ENCODE measurements around the gene WDR75. TPM values are rescaled to one million over a fixed set of nuclear protein-coding genes. Genes with fewer than 3 reads are reported as not detected.
A peak's percentile ranks its signal among the peaks of the same experiment; 100 is the strongest.

The WDR75 gene
- total RNA-seq, 1 donor from 2014 or later: 33.6 TPM

DNA sequence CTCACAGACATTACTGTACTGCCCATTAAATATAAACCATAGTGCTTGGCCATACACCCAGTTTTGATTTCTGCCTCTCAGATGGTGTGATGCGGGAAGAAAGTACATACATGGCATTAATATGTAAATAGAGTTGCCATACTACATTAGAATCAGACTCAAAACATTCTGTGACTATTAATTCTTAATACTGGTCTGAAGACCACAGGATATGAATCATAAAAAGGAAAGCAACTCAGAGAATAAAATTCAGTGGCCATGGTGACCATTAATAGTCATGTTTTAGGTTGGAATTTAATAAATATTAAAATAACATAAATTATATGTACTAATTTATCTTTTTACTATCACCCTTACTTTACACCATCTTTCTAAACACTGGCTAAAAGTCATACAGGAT lies 33.0 kb upstream of the WDR75 start:
- DNase-seq (ENCODE audit: low read depth): no peak

DNA sequence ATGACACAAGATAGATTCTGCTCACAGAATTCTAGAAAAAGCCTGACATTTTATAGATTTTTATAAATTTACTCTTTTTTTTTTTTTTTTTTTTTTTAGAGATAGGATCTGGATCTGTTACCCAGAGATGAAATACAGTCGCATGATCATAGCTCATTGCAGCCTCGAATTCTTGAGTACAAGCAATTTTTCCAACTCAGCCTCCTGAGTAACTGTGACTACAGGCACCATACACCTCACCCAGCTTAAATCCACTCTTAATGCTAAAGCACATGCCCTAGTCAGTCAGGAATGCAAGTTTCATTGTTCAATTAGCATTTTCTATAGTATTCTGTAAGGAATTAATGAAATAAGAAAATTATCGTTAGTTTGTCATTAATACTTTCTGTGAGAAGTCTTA lies 32.1 kb upstream of the WDR75 start:
- TF ChIP-seq, protein P1, sequence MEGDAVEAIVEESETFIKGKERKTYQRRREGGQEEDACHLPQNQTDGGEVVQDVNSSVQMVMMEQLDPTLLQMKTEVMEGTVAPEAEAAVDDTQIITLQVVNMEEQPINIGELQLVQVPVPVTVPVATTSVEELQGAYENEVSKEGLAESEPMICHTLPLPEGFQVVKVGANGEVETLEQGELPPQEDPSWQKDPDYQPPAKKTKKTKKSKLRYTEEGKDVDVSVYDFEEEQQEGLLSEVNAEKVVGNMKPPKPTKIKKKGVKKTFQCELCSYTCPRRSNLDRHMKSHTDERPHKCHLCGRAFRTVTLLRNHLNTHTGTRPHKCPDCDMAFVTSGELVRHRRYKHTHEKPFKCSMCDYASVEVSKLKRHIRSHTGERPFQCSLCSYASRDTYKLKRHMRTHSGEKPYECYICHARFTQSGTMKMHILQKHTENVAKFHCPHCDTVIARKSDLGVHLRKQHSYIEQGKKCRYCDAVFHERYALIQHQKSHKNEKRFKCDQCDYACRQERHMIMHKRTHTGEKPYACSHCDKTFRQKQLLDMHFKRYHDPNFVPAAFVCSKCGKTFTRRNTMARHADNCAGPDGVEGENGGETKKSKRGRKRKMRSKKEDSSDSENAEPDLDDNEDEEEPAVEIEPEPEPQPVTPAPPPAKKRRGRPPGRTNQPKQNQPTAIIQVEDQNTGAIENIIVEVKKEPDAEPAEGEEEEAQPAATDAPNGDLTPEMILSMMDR (conservative IDR thresholded peaks at IDR 0.05; ENCODE audit: low read depth, low read length): no peak
- no peak for DNase-seq (ENCODE audit: low read depth)
- H3K4me3 ChIP-seq (ENCODE audit: low read depth, low read length): no peak overlapping the region

More for the DNA sequence above, 33.0 kb upstream of the WDR75 start:
- no peak overlapping the region for H3K4me3 ChIP-seq (ENCODE audit: low read depth, low read length)
- TF ChIP-seq, protein P1 (conservative IDR thresholded peaks at IDR 0.05; ENCODE audit: low read depth, low read length): no peak

DNA sequence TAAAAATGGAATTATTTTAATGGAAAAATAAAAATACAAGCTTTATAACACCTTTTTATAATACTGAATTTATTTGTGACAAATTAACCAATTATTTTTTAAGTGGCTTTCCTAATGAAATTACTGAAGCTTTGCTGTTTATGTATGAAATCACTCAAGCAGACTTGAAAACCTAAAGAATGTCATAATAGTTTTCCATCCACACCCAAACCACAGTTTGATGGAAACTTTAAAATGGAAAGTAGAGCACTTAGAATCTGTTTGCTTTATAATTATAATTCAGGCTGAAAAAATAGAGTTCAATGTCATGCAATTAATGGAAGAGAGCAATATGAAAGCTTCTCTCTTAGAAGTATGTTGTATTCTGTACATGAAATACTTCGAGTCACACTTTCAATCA lies 31.6 kb upstream of the WDR75 start:
- H3K4me3 ChIP-seq (ENCODE audit: low read depth, low read length): no peak overlapping the region
- no peak for DNase-seq (ENCODE audit: low read depth)
- TF ChIP-seq, protein P1 (conservative IDR thresholded peaks at IDR 0.05; ENCODE audit: low read depth, low read length): no peak

DNA sequence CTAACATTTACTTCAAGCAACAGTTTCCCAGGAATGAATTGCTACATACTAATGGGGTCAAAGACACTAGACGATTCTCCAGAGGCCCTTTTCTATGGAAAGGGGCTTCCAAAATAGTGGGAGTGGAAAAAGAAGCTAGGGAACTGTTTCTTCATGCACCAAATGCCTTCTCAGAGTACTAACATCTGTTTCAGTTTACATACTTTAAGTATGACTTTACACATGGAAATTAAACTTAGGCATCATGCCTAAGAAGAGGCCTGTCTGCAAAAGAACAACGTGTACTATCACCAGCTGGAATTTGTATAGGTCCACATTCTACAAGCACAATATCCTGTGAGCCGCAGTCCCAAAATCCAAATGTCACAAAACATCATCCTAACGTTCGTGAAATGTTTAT lies 29.4 kb upstream of the WDR75 start:
- DNase-seq (ENCODE audit: low read depth): no peak
- TF ChIP-seq, protein P1 (conservative IDR thresholded peaks at IDR 0.05; ENCODE audit: low read depth, low read length): no peak
- H3K4me3 ChIP-seq (ENCODE audit: low read depth, low read length): no peak overlapping the region

DNA sequence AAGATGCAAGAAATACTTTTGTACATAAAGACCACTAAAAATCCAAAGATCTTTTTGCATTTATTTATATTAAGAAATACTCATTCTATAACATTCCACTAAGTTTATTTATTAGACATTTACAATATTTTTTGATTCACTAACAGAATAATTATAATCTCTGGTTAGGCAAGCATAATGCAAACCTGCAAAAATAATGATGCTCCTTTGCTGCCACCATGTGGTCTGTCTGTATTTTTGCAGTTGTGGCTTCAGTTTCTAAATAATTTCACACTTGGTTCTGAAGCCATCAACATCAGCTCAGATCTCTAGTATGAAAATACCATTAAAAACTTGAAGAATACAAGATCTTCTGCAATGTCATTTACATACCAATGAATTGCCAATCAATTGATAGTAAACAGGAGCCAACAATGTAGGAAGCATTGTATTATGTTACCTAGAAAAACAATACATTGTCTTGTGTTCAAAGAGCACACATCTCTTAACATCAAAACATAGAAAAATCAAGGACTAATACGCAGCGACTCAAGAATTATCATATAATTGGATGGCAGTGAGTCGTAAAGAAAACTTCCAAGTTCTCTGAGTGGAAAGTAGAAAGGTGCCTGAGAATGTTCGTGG lies 28.8 kb upstream of the WDR75 start:
- TF ChIP-seq, protein P1 (conservative IDR thresholded peaks at IDR 0.05; ENCODE audit: low read depth, low read length): peak; percentile 70
- no peak overlapping the region for H3K4me3 ChIP-seq (ENCODE audit: low read depth, low read length)
- DNase-seq (ENCODE audit: low read depth): no peak

DNA sequence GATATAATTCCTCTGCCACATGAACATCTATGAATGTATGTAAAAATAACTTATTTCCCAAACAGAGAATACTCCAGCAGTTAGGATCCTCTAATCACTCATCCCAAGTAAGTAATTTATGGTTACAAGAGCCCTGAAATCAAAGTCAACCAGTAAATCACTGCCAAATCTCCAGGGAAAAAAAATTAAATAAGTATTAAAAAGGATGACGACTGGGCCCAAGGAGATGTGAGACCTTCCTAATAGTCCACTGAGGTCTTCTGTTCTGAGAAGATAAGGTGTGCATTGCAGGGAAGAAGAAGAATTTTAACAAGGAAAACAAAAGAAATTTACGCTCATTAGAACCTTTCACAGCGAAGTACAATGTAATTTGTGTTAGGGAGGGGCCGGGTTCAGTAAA lies 28.0 kb upstream of the WDR75 start:
- no peak overlapping the region for H3K4me3 ChIP-seq (ENCODE audit: low read depth, low read length)
- no peak for DNase-seq (ENCODE audit: low read depth)
- TF ChIP-seq, protein P1 (conservative IDR thresholded peaks at IDR 0.05; ENCODE audit: low read depth, low read length): no peak

DNA sequence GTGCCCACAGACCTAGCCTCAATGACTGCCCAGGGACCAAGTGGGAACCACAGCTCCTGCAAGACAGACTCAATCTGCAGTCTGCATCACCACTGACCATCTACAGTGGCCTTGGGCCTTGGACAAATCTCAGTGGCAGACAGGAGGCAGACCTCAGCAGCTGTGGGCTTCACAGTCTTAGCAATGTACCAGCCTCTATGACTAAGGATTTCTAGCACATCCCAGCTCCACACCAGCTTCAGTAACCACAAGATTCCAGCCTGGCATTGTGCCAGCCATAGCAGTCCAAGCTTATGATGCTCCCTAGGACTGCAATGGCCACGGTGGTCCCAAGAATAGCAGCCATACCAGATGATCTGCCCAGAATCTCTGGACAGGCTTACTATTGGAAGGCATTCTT lies 19.6 kb upstream of the WDR75 start:
- TF ChIP-seq, protein P1 (conservative IDR thresholded peaks at IDR 0.05; ENCODE audit: low read depth, low read length): no peak
- peak; percentile 63 for DNase-seq (ENCODE audit: low read depth)

More for the DNA sequence above, 19.6 kb upstream of the WDR75 start:
- no peak overlapping the region for H3K4me3 ChIP-seq (ENCODE audit: low read depth, low read length)

All from epithelial cell of proximal tubule (primary cell).